AG09319 (cell line): Measurements from ENCODE around the gene LGALS3BP.

Experiments used
- DNase-seq: peaks from one replicate; pipeline ENCODE4 v3.0.0-alpha.2; 2010; ENCODE audit warnings: low read depth; ENCODE audit errors: extremely low read depth
- TF ChIP-seq, protein P1 (sequence below): IDR thresholded peaks from 2 replicates; pipeline ENCODE4 v1.5.1; 2011; ENCODE audit warnings: low read depth, mild to moderate bottlenecking, inconsistent platforms, low read length, moderate library complexity

Gene LGALS3BP

DNA sequence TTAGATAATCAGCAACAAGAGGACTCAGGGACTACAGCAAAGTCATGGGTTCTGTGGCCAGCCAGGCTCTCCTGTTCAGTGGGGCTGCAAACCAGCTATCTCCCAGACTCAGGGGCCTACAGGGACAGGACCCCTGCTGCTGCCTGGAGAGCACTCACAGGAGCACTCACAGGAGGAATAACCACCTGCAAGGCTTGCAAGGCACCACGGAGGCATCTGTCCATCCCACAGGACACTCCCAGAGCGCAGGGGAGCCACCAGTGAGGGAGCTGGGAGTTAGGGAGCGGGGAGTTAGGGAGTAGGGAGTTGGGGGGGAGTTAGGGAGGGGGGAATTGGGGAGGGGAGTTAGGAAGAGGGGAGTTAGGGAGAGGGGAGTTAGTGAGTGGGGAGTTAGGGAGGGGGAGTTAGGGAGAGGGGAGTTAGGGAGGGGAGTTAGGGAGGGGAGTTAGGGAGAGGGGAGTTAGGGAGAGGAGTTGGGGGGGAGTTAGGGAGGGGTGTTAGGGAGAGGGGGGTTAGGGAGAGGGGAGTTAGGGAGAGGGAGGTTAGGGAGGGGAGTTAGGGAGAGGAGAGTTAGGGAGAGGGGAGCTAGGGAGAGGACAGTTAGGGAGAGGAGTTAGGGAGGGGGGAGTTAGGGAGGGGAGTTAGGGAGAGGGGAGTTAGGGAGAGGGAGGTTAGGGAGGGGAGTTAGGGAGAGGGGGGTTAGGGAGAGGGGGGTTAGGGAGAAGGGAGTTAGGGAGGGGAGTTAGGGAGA, 24.1 kb upstream of the LGALS3BP start:
- no peak for DNase-seq
- TF ChIP-seq, protein P1, sequence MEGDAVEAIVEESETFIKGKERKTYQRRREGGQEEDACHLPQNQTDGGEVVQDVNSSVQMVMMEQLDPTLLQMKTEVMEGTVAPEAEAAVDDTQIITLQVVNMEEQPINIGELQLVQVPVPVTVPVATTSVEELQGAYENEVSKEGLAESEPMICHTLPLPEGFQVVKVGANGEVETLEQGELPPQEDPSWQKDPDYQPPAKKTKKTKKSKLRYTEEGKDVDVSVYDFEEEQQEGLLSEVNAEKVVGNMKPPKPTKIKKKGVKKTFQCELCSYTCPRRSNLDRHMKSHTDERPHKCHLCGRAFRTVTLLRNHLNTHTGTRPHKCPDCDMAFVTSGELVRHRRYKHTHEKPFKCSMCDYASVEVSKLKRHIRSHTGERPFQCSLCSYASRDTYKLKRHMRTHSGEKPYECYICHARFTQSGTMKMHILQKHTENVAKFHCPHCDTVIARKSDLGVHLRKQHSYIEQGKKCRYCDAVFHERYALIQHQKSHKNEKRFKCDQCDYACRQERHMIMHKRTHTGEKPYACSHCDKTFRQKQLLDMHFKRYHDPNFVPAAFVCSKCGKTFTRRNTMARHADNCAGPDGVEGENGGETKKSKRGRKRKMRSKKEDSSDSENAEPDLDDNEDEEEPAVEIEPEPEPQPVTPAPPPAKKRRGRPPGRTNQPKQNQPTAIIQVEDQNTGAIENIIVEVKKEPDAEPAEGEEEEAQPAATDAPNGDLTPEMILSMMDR = no peak

DNA sequence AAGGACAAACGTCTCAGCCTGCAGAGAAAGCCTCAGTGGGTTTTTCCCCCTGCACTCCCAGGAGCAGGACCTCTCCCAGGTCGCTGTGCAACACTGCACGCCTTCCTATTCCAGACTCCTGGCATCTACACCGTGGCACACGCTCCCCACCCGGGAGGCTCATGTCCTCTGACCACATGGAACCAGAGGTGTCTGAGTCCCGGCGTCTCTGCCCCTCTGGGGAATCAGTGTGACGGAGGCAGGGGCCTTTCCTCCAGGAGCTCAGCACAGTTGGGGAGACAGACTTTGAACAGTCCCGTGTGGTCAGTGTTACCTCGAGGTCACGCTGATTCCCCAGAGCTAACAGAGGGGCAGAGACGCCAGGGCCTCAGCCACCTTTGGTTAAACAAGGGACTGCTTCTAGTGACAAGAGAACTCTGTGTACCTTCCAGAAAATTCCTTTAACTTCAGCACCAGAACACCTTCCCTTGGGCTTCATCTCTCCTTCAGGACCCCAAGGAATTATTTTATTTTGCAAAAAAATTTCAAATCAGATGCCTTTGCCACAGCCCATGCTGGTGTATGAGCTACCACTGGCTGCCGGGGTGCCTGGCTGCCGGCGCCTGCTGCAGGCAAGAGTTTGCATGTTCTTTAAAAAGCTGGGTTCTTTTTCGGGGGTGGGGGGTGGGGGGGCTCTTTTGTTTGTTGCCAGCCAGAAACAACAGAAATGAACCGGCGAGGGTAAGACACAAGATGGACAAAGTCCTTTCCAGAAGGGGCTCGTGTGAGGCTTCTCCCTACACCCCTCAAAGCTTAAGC, 23.3 kb upstream of the LGALS3BP start:
- no peak for DNase-seq

DNA sequence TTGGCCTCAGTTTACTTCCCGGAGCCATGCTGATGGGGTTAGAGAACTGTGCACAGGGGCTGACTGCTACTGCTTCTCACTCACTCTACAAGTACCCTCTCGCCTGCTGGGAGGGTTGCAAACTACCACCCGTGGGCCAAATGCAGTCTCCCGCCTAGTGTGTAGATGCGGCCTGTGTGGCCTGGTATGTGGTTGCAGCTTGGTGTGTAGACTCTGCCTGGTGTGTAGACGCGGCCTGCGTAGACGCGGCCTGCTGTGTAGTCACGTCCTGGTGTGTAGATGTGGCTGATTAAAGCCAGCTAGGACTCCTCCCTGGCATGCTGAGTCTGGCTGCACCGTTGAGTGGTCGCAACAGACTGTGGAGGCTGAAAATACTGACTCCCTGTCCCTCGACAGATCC, 22.6 kb upstream of the LGALS3BP start:
- DNase-seq = no peak
- TF ChIP-seq, protein P1 = no peak

More for the DNA sequence above, 23.3 kb upstream of the LGALS3BP start:
- TF ChIP-seq, protein P1 = no peak

DNA sequence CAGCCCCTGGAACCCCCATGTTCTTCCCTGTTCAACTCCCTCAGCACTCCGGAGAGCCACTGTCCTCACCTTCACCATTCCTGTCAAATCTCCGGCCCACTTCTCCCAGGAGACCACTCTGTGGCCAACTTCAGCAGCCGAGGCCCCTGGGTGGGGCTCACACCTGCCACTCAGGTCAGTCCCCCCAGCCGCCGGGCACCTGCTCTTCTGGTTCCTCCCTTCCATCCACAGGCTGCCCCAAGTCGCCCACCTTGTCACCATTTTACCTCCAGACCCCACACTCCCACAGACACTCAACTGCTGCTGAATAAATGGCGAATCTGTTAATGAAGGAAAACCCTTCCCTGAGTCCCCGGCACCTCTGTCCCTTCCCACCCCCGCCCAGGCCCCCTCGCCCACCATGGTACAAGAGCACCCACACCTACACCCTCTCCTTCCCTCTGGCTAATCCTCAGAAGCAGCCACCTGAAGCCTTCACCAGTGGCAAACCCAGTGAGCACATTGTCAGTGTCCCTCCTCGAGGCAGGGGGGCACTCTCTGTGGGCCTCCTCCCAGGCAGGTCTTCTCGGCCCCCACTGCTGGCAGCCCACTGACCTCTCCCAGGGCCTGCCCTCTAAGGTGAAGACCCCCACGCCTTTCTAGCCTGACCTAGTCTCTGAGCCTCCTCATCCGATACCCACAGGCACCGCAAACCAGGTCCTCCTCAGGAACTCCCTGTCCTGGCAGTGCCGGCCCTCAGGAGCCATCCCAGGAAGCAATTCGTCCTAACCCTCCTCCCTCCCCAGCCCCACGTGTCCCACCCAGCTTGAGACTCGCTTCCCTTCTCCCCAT, 21.7 kb upstream of the LGALS3BP start:
- DNase-seq = no peak

DNA sequence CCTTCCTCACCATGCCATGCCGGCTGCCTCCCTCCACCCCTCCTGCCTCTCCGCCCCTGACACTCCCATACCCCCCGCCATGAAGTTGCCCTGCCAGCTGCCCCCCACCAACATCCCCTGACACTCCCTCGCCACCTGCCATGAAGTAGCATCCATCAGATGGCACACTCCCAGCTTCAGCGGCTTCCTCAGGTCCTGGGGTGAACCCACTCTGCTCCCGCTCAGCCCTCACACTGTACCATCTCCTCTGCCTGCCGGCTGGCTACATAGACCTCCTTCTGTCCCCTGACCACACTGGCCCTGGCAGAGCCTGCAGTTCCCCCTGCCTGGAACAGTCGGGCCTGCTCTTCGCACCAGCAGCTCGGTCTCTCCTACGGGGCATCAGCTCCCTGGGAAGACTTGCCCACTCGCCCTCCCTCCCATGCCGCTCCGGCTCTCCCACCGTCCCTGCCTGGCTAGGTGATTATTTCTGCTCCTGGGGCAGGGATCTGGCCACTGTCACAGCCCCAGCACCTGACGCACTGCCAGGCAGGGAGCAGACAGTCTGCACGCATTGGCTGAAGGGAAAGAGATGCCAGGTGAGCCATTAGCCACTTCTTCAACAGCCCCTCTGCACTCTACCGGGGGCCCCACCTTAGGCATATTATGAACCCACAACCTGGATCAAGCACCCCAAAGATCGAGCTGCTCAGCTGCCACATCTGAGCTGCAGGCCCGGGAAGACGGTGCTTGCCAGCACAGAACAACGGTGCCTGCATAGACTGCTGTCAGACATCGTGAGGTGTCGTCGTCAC, 20.9 kb upstream of the LGALS3BP start:
- no peak for DNase-seq
- TF ChIP-seq, protein P1 = no peak

More for the DNA sequence above, 21.7 kb upstream of the LGALS3BP start:
- TF ChIP-seq, protein P1 = no peak

DNA sequence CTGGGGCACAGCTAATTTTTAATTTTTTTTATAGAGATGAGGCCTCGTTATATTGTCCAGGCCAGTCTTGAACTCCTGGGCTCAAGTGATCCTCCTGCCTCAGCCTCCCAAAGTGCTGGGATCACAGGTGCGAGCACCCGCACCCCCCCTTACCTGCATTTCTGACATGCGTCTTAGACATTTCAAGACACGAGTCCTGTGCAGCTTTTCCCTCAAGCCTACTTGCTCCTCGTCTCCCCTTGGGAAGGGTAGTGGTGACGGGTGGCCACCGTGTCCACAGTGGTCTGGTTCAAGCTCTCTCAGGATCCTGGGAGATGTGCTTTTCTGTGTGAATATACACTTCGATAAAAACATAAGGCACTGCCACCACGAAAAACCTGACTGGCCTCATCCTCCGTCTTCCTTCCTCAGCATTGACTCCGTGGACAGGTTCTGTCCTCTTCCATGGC, 20.2 kb upstream of the LGALS3BP start:
- TF ChIP-seq, protein P1 = no peak
- no peak for DNase-seq
